GM20431 (cell line): ENCODE data around the gene COA8.
"Not testable (repeated sequence)": the region's sequence is repeated elsewhere in the genome, so short reads cannot be mapped to it uniquely, and the experiment has no call there.

Experiments
- in situ Hi-C: fragments of 300-500 bp; cut with MseI, MboI; formaldehyde crosslinking; loops from one replicate; pipeline ENCODE4 v1.15.0; 2020; ENCODE audit warnings: low sequenced_read_pairs; ENCODE audit not compliant: unreplicated experiment

COA8 gene

DNA sequence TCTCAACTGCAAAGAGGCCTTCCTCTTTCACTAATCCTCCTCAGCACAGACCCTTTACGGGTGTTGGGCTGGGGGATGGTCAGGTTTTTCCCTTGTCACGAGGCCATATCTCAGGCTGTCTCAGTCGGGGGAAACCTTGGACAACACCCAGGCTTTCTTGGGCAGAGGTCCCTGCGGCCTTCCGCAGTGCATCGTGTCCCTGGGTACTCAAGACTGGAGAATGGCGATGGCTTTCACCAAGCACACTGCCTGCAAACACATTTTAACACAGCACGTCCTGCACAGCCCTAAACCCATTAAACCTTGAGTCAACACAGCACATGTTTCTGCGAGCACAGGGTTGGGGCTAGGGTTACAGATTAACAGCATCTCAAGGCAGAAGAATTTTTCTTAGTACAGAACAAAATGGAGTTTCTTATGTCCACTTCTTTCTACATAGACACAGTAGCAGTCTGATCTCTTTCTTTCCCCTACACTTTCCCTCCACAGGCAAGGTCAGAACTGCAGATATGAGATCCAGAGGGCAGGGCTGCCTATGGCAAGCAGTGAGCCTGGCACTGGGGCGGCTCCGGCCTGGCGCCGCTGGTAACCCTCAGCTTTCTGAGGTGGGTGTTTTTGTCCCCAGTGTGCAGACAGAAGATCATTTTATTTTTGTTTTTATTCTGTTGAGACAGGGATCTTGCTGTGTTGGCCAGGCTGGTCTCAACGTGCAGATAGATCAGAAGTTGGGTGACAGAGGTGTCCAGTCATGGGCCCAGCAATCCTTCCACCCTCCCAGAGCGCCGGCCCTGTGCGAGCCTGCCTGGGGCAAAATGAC lies 37.1 kb upstream of the COA8 start:
- in situ Hi-C loops = not testable (repeated sequence)

DNA sequence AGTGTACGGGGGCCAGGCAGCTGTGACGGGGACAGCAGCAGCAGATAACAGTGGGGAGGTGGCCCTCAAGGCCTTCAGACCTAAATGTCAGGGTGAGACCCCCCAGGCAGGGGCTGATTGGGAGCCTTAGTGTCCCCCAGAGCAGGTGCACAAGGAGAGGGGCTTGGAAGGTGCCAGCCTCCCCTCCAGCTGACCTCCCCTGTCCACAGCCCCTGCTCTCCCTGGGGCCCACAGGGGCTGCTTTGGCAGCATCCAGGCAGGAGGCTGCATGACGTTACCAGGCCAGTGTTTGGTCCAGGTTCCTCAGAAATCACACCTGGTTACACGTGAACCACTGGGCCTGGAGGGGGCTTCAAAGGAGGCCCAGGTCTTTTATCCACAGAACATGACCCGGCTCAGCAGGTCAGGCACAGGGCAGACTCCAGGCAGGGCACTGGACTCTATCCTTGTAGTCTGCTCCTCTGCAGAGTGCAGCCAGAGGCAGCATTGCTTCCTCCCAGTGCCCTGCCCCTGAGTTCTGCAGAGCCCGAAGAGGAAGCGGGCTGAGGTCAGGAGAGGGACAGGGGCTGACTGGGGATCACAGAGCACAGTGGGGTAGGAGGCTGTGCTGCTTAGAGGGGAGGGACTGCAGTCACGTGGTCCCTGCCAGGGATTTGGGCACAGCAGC lies 36.4 kb upstream of the COA8 start:
- in situ Hi-C loops = no loop called here

DNA sequence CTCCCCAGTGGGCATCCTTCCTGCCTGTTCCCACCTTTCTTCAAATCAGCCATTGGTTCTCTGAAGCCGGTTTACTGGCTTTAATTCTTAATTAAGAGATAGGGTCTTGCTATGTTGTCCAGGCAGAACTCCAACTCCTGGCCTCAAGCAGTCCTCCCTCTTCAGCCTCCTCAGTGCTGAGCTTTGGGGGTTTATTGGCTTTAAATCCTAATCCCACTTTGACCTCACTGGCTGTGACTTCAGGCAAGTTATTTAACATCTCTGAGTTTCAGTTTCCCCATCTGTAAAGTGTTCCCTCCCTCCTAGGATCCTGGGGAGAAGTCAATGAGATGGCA lies 35.9 kb upstream of the COA8 start:
- in situ Hi-C loops = no loop called here

DNA sequence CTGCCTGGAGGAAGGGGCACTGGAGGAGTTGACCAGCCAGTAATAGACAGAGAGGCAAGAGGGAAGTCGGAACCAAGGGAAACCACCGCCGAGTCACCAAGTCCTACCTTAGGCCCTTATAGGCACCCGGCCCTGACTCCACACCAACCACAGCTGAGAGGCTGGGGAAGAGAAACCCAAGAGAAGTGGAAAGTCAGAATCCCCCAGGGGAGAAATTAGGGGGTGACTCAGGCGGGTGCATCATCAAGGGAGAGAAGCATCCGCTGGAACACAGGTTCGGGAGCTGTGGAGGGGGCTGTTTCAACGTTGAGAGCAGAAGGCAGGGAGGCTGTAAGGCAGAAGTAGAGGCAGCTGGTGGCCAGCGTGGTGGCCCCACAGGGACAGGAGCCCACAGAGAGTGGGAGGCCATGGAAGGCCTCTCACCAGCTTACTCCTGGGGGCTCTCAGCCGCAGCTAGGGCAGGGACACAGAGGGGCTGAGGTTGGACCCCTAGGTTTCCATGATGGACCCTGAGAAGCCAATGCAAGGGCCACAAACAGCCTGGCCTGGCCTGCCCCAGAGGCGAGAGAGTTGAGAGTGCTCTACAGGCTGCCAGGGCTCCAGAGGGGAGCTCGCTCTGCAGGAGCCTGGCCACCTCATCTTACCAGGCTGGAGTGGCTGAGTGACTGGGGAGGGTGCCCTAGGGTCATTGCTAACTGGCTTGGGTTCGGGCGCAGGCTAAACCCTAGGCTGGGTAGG lies 35.2 kb upstream of the COA8 start:
- in situ Hi-C loops = no loop called here

DNA sequence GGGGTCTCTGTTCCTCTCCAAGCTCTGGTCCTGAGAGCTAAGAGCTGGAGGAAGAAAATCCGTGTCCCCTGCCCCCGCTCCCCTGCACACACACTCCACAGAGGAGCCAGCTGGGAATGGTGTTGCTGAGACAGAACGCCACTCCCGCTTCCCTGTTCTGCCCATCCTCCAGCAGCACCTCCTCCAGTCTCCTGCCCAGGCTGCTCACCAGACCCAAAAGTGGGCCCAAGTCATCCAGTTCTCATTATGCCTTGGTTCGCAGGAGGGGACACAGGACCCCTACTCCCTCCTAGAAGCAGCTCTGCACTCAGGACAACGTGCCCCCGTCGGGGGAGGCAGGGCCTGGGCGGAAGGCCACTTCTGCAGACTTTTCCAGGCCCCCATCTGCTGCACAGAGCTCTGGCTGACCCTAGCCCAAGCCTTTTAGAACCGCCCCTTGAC lies 34.6 kb upstream of the COA8 start:
- in situ Hi-C loops = no loop called here

DNA sequence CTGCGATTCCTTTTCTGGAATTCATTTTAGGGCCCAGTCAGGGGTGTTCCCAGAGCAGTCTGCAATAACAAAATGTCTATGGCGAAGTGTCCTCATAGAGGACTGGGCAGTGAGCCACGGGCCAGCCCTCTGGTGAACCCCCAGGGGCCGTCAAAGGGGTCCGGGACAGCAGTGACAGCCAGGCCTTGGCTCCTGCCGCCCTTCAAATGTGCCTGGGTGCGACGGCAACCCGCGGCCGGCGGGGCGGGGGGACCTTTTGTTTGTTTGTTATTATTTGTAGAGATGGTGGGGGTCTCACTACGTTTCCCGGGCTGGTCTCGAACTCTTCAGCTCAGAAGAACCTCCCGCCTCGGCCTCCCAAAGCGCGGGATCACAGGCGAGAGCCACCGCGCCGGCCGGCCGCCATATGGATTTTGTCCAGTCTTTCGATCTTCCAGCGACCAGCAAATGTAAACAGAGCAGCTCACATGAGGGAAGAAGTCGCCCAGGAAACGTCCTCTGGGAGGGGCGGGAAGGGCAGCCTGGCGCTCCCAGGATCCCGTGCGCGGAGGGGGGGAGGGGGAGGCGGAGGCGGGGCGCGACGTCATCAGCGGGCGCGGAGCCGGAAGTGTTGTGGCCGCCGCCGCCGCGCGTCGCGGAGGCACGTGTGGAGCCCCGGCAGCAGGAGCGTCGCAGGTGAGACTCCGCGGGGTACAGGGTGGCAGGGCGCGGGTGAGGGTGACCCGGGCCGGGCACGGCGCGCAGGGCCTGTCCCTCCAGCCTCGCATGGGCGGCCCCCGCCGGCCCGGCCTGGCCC lies 34.0 kb upstream of the COA8 start, which contains the start of gene TRMT61A:
Gene TRMT61A, plus strand, starts transcription at position 610 of the 796 bp plus-strand sequence. CDS start 783 bp downstream, outside the sequence.
- in situ Hi-C loops = no loop called here

DNA sequence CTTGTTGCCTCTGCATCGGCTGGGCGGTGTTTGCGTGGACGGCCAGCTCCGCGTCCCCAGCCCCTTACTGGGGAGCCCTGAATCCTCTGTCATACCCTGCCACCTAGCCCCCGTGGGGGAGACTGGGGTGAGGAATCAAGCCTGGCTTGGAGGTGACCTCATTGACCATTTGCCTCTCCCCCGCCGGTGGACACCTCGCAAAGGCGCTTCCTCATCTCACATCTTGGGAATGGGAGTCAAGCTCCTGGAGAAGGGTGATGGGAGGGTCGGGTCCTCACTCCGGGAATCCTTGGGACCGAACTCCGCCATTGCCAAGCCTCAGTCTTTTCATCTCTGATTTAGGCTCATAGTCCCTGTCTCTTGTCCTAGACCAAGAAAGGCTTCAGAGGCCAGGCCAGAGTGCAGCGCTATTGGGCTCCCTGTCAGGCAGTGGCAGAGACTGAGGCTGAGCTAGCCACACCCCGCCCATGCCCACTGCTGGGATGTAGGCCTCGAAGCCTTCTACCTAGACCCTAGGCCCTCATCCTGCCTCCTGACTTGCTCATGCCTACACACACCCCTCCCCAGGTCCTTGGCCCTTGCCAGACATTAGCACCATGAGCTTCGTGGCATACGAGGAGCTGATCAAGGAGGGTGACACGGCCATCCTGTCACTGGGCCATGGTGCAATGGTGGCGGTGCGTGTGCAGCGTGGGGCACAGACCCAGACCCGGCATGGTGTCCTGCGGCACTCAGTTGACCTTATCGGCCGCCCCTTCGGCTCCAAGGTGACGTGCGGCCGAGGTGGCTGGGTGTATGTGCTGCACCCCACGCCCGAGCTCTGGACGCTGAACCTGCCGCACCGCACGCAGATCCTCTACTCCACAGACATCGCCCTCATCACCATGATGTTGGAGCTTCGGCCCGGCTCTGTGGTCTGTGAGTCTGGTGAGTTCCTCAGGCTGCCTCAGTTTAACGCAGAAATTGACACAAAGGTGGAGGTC lies 33.1 kb upstream of the COA8 start:
- in situ Hi-C loops = no loop called here

DNA sequence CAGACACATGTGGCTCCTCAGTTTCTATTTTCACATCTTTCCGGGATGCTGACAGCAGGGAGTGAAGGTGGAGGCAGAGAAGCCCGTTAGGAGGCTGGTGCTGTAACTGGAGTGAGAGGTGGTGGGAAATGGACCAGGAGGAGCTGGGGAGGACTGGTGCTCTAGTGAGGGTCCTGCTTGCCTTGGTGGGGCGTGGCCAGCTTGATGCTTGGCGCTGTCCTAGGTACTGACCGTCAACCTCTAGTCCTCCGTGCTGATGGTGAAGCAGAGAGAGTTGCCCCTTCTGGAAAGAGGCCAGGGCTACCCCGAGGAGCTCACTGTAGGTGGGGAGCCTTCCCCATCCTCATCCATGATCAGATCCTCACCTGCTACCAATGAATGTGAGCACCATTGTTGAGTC lies 32.4 kb upstream of the COA8 start:
- in situ Hi-C loops = no loop called here

DNA sequence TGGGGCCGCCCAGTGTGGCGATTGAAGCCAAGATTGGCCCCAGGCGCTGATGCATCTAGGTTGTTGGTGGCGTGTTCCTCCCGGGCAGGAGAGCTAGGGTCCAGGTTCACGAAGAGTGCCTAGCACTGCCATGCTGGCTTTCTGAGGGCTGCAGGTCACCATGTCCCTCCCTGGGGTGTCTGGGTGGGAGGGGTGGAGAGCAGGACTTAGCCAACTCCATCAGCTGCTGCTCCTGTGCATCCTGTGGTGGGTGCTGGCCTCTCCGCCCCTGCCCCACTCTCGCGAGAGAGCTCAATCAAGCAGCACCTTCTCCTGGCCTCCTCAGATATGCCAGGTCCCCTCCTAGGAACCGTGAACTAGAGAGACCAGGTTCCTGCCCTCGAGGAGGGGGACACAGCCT lies 31.9 kb upstream of the COA8 start:
- in situ Hi-C loops = no loop called here

DNA sequence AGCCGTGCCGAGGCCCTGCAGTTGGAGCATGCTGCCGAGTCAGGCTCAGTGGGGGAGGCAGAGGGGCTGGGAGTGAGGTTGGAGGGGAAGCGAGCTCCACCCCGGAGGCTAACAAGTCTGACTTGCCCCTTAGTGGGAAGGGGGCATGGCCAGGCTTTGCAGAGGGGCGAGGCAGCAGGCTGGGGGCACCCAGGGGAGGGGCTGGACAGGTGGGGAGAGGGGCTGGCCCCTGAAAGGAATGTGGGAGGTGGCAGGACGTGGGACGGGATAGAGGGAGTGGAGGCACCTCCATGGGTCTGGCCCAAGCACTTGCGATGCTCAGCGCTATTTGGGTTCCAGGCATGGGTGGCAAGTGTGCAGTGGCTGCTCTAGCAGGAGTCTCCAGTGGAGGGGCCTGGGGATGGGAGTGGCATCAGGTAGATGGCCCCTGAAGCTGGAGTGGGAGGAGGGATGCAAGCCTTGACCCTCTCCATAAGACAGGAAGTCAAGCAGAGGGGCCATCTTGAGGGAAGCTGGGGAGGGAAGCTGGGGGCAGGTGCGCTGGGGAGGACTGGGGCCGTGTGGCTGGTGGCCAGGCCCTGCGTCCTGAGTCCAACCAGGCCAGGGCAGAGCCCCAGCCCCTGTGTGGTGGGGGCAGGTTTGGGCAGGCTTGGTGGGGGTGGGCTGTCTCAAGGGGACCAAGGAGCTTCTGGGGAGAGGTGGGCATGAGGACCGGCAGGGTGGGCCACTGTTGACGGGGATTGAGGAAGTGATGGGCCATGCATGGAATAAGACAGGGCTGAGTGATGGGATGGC lies 31.1 kb upstream of the COA8 start:
- in situ Hi-C loops = no loop called here

DNA sequence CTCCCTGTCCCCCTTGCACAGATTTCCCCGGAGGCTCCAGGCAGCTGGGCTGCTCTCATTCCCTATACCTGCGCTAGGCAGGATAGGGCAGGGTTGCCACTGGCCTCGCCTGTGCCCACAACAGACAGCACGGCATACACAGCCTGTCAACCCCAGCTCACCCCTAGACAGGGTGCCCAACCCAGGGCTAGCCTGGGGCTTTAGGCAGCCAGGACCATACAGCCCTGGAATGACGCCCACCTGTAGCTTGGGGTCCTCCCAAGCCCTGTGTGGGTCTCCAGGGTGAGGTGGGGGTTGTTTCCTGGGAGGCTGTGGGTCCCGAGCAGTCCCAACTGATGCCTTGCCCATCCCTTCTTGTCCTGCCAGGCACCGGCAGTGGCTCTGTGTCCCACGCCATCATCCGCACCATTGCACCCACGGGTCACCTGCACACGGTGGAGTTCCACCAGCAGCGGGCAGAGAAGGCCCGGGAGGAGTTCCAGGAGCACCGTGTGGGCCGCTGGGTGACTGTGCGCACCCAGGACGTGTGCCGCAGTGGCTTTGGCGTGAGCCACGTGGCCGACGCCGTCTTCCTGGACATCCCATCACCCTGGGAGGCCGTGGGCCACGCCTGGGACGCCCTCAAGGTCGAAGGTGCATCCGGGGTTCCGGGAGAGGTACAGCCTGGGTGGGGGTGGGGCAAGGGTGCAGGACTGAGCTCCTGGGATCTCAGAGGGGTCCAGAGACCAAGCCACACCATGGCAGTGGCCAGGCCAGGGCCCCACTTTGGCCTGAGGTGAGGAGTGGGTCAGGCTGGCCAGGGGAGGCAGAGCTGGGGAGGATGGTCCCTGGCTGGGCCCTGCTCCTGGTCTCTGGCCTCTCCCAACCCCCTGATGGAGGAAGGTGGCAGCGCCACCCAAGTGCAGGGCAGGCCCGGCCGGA lies 30.3 kb upstream of the COA8 start:
- in situ Hi-C loops = no loop called here

DNA sequence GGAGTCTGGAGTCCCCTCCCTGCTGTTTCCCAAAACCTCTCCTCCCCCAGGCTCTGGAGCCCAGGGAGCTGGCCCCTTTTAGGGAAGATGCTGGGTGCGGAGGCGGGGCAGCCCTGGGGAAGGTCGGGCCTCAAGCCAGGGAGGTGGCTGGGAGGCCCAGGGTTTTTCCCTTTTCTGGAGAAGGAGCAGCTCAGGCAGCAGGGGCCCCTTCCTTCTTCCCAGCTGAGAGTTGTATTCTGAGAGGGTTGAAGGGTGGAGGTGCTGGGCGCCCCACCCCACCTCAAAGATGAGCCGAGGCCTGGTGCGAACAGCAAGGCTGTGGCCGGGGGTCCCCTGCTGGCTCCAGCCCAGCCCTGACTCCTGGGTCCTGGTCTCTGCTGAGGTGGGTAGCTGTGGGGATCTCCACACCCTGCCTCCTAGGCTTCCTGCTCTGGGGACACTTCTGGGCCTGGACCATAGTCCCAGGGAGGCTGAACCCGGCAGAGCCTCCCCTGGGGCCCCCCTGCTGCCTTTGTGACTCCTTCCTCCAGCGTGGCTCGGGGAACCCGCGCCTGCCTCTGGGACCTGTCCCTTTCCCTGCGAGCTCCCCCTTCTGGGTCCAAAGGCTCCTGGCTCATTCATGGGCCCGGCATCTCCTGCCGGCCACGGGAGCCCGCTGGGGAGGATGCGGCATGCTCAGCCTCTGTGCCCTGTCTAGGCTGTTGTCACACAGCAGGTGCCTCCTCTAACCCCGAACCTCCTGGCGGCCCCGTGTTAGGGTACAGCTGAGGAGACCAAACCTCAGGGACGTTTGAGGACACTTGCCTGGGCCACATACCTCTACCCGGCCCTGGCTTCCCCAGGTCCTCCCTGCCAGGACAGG lies 29.4 kb upstream of the COA8 start:
- in situ Hi-C loops = no loop called here

DNA sequence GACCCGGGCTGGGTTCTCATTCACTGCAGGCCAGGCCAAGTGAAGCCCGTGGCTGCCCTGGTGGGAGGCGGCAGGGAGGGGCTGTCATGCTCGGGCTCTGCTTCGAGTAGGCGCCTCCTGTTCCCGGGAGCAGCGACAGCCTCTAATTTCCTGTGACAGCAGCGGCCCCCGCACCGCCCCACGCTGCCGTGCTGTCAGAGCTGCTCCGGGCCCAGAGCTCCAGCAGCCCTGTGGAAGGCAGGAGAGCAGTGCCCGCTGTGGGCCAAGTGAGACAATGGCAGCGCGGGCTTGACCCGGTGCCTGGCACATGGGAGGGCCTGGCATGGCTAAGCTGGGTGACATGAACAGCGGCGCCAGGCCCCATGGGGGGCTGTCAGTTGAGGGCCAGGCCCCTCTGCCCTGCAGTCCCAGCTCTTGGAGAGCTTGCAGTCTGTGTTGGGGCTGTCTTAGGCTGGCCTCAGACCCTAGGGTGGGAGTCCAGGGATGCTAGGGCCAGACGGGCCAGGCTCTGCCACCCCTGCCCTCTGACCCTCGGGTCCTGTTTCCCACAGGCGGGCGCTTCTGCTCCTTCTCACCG lies 28.7 kb upstream of the COA8 start:
- in situ Hi-C loops = no loop called here

DNA sequence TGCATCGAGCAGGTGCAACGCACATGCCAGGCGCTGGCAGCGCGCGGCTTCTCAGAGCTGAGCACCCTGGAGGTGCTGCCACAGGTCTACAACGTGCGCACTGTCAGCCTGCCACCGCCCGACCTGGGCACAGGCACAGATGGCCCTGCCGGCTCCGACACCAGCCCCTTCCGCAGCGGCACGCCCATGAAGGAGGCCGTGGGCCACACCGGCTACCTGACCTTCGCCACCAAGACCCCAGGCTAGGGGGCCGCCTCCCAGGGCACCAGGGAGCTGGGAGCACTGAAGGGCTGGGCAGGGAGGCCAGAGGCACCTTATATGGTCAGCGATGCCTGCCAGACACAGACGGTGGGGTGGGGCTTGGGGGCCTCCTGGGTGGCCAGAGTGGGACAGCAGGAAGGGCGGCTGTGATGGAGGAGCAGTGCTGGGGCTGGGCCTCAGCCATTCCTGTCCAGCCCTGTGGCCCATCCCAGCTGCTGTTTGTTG lies 28.1 kb upstream of the COA8 start:
- in situ Hi-C loops = no loop called here

DNA sequence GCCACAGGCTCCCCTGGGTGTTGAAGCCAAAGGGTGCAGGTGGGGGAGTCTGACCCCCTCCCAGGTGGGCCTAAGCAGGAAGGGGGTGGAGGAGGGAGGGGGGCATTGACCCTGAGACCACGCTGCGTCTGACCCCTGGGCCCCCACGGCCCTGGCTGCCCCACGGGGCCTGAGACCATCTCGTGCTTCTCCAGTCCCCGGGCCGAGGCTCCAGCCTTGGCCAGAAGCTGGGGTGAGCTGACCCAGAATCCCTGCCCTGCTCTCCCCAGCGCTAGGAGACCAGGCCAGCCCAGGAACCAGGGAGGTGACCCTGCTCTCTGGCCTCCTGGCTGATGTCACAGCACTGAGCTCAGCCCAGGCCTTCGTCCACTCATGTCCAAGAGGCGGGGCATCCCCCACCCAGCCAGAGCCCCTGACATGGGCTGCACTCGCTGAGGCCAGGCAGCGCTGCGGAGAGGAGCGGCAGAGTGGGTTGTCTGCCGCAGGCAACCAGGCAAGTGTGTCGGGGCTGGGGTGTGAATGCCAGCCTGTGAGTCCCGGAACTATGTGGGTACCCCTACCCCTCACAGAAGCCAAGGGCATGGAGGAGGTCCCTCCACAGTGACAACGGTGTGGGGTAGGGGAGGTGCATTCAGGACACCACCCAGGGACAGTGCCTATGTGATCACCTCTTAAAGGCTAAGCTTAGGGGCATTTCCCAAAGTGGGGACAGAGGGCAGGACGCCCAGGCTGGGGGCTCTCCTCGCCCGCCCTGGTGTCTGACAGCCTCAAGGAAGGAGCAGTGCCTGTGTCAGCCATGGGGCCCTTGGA lies 27.5 kb upstream of the COA8 start:
- in situ Hi-C loops = no loop called here
